D721Med (cell line): ENCODE results near the gene STIMATE.

Source experiments
- DNase-seq: peaks from one replicate; pipeline ENCODE4 v3.0.0; 2011; ENCODE audit warnings: low spot score; ENCODE audit not compliant: insufficient read length
- FAIRE-seq: peaks from 2 replicates; lab custom pipeline; 2011; peaks lifted over from hg19 to GRCh38; lab: Jason Lieb, UNC
- CTCF ChIP-seq: IDR thresholded peaks from 2 replicates; pipeline ENCODE4 v1.5.1; 2012; ENCODE audit warnings: mild to moderate bottlenecking, control low read depth; ENCODE audit not compliant: insufficient read depth; ENCODE audit errors: missing control alignments

Gene STIMATE

GRCh38 chr3:52849656-52850055, 47.7 kb downstream of the STIMATE start:
- TF ChIP-seq CTCF: no peak
- FAIRE-seq: no peak
- DNase-seq: no peak

GRCh38 chr3:52848617-52849016, 48.7 kb downstream of the STIMATE start:
- FAIRE-seq: no peak
- no peak for DNase-seq
- no peak for TF ChIP-seq CTCF

- no peak for DNase-seq
- TF ChIP-seq CTCF: no peak
- FAIRE-seq: no peak
These were observed 49.6 kb downstream of the STIMATE start for GRCh38 chr3:52847726-52848125.

GRCh38 chr3:52847241-52847640, 50.1 kb downstream of the STIMATE start:
- DNase-seq (no peak), FAIRE-seq (no peak)
- no peak for TF ChIP-seq CTCF

GRCh38 chr3:52846432-52846965, 50.8 kb downstream of the STIMATE start:
- no peak for DNase-seq
- FAIRE-seq: no peak
- TF ChIP-seq CTCF: no peak

- peak; percentile 5 for TF ChIP-seq CTCF
- FAIRE-seq (no peak), DNase-seq (no peak)
These were observed 51.5 kb downstream of the STIMATE start for GRCh38 chr3:52845691-52846431.

GRCh38 chr3:52845157-52845556, 52.2 kb downstream of the STIMATE start:
- FAIRE-seq (no peak), DNase-seq (no peak)
- no peak for TF ChIP-seq CTCF
